GM10266 (cell line): Measurements from ENCODE around the gene TERT.
"Not testable (repeated sequence)": the region's sequence is repeated elsewhere in the genome, so short reads cannot be mapped to it uniquely, and the experiment has no call there.

Experiments used
- DNase-seq: peaks from one replicate; pipeline ENCODE4 v3.0.0; 2012; ENCODE audit errors: extremely low spot score
- CTCF ChIP-seq: IDR thresholded peaks from 2 replicates; pipeline ENCODE4 v1.5.1; 2012; ENCODE audit warnings: mild to moderate bottlenecking, low read depth; ENCODE audit not compliant: control insufficient read depth, insufficient read depth; ENCODE audit errors: missing control alignments

The TERT gene

GRCh38 chr5:1279443-1280151 lies 15.3 kb downstream of the TERT start:
- DNase-seq = no peak
- no peak for TF ChIP-seq CTCF

- no peak for DNase-seq
- TF ChIP-seq CTCF = no peak
Measured at GRCh38 chr5:1278656-1279442, 16.0 kb downstream of the TERT start.

GRCh38 chr5:1278216-1278615 lies 16.7 kb downstream of the TERT start:
- no peak for TF ChIP-seq CTCF
- DNase-seq = no peak

GRCh38 chr5:1277781-1278180 lies 17.1 kb downstream of the TERT start:
- no peak for TF ChIP-seq CTCF
- no peak for DNase-seq

GRCh38 chr5:1277331-1277730 lies 17.5 kb downstream of the TERT start:
- DNase-seq = no peak
- no peak for TF ChIP-seq CTCF

GRCh38 chr5:1276930-1277329 lies 17.9 kb downstream of the TERT start:
- no peak for DNase-seq
- no peak for TF ChIP-seq CTCF

- not testable (repeated sequence) for DNase-seq
Measured at GRCh38 chr5:1275397-1276391, 19.2 kb downstream of the TERT start.
